H1 (cell line): ENCODE results near the gene SPINT2.

ENCODE experiments used
- CEBPB ChIP-seq: IDR thresholded peaks from 2 replicates; pipeline ENCODE4 v1.6.1; 2012; ENCODE audit warnings: low read depth, low read length
- CREB1 ChIP-seq: IDR thresholded peaks from 2 replicates; pipeline ENCODE4 v1.6.1; 2012; ENCODE audit warnings: inconsistent platforms
- EZH2 ChIP-seq: fragments of 200-600 bp; sonication (generic); IDR thresholded peaks from 2 replicates; pipeline ENCODE4 v1.7.1; 2012; ENCODE audit warnings: low read depth, mild to moderate bottlenecking, moderate library complexity, low read length, inconsistent platforms; ENCODE audit not compliant: severe bottlenecking
- POLR2AphosphoS5 ChIP-seq: IDR thresholded peaks from 2 replicates; pipeline ENCODE4 v1.6.1; 2011; ENCODE audit warnings: low read depth, low read length
- SAP30 ChIP-seq: fragments of 300-600 bp; sonication (generic); IDR thresholded peaks from 2 replicates; pipeline ENCODE4 v1.7.1; 2012; ENCODE audit warnings: low read length, moderate library complexity, mild to moderate bottlenecking, inconsistent platforms; ENCODE audit not compliant: insufficient read depth, insufficient replicate concordance
- SRF ChIP-seq: IDR thresholded peaks from 2 replicates; pipeline ENCODE4 v1.6.1; 2011; ENCODE audit warnings: mild to moderate bottlenecking, low read depth, low read length, moderate library complexity
- YY1 ChIP-seq: IDR thresholded peaks from 2 replicates; pipeline ENCODE4 v1.6.1; 2011; ENCODE audit warnings: low read depth, mild to moderate bottlenecking, low read length
- TF ChIP-seq, protein P1 (sequence below): IDR thresholded peaks from 2 replicates; pipeline ENCODE4 v1.6.1; 2011; ENCODE audit warnings: low read depth, mild to moderate bottlenecking, low read length; ENCODE audit not compliant: insufficient read depth
- TF ChIP-seq, protein P2 (sequence below), 3 experiments: IDR thresholded peaks; 1 replicate in 2 of 3; 2 replicates in 1 of 3; pipeline versions ENCODE4 v1.5.1 to v1.6.1; 2011; ENCODE audit warnings: low read length in 3 of 3, mild to moderate bottlenecking in 3 of 3, inconsistent platforms in 2 of 3, low read depth in 1 of 3, moderate library complexity in 1 of 3; ENCODE audit not compliant: insufficient read depth in 1 of 3; ENCODE audit errors: control extremely low read depth in 1 of 3

GRCh38 chr19:38223617-38224013, 40.8 kb upstream of the SPINT2 start:
- TF ChIP-seq POLR2AphosphoS5, result no peak
- TF ChIP-seq YY1, result no peak
- TF ChIP-seq CREB1, result no peak
- TF ChIP-seq, protein P1, sequence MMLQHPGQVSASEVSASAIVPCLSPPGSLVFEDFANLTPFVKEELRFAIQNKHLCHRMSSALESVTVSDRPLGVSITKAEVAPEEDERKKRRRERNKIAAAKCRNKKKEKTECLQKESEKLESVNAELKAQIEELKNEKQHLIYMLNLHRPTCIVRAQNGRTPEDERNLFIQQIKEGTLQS, result no peak
- TF ChIP-seq SRF, result no peak
- TF ChIP-seq EZH2, result no peak
- TF ChIP-seq, protein P2, sequence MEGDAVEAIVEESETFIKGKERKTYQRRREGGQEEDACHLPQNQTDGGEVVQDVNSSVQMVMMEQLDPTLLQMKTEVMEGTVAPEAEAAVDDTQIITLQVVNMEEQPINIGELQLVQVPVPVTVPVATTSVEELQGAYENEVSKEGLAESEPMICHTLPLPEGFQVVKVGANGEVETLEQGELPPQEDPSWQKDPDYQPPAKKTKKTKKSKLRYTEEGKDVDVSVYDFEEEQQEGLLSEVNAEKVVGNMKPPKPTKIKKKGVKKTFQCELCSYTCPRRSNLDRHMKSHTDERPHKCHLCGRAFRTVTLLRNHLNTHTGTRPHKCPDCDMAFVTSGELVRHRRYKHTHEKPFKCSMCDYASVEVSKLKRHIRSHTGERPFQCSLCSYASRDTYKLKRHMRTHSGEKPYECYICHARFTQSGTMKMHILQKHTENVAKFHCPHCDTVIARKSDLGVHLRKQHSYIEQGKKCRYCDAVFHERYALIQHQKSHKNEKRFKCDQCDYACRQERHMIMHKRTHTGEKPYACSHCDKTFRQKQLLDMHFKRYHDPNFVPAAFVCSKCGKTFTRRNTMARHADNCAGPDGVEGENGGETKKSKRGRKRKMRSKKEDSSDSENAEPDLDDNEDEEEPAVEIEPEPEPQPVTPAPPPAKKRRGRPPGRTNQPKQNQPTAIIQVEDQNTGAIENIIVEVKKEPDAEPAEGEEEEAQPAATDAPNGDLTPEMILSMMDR (IDR thresholded peaks at IDR 0.05; ENCODE audit: control extremely low read depth in 1 of 3, insufficient read depth in 1 of 3, low read depth in 1 of 3, low read length in 3 of 3), result no peak
- TF ChIP-seq SAP30, result no peak
- TF ChIP-seq CEBPB, result no peak
